T47D (cell line): ENCODE data around the gene P2RY2.
A peak's percentile ranks its signal among the peaks of the same experiment; 100 is the strongest.

Source experiments
- DNase-seq, 2 experiments: peaks; one replicate each; pipeline versions ENCODE4 v3.0.0 to v3.0.0-alpha.2; 2011 to 2012; ENCODE audit warnings: low read depth in 1 of 2, low spot score in 1 of 2
- JUND ChIP-seq: IDR thresholded peaks from 2 replicates; pipeline ENCODE4 v1.6.1; 2012; ENCODE audit warnings: low read depth
- in situ Hi-C: cut with HindIII; loops from 2 replicates; pipeline ENCODE4 v1.10.0; 2016; ENCODE audit warnings: low sequenced_read_pairs, low pct_unique_long_range_greater_than_20kb

The P2RY2 gene

DNA sequence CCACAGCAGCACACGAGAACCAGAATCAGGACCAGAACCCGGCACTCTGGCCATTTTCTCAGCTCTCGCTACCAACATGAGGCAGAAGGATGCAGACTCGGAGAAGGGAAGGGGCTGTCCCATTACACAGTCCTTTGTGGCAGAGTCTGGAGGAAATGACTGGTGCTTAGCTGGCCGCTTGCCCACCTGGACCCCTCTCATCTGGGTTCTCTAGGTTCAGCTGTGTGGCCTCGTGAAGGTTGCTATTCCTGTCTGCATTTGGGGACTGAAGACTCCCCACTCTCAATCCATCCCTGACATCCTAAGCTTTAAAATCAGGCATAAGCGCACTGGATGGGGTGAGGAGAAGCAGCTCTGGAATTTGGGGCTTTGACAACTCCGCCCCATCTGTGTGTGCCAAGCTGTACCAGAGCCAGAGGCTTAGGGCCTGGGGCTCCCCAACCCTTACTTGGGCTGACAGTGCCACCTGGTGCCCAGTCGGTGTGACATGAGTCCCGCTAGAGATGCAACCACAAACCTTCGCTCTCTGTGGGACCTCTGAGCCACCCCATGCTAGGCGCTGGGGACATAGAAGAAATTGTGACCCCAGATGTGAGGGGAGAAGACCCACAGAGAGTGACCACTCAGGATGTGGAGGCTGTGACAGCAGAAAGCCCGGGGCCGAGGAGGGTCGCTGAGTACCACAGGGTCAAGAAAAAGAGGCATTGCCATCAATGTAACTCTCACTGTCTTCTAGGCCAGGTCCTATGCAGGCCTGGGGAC, 40.1 kb upstream of the P2RY2 start:
- no peak for TF ChIP-seq JUND
- peak; percentile 77 to 88 for DNase-seq
- in situ Hi-C loops = no loop called here

DNA sequence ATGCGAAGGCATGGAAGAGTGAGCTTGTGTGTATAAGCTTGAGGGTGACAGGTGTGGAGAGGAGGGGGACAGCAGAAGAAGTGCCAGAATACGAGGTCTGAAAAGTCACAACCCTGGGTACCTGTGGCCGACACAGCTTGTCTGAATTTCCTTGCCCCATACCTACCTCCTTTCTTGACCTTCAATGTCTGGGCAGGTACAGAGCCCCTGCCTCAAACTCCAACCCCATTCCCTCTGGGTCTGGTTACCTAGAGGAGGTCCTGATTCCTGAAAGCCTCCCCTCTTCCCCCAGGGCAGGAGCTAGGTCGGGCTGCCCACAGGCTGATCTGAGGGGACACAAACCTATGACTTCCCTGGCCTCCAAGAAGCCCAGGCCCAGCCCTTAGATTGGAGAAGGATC, 39.4 kb upstream of the P2RY2 start:
- DNase-seq = no peak
- in situ Hi-C loops = no loop called here
- TF ChIP-seq JUND = no peak

DNA sequence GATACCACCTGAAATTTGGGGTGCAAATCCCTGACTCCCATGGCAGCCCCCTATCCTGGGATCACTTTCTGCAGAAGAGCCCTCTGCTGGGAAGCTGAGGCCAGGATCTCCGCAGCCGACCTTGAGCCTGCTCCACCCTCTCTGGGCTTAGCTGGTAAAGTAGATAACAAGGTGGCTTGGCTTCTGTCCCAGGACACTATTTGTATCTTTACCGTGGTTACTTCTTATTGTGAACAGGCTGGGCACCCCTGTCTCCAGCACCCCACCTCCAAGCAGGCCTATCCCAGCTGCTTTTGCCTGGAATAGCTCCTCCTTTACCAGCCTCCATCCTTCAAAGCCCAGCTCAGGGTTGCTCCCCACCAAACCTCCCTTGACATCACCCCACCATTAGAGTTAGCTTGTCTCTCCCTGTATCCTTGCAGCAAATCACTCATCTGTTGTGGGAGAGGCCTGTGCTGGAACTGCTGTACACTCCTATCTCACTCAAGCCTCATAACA, 35.2 kb upstream of the P2RY2 start:
- no peak for TF ChIP-seq JUND
- in situ Hi-C loops = no loop called here
- no peak for DNase-seq

DNA sequence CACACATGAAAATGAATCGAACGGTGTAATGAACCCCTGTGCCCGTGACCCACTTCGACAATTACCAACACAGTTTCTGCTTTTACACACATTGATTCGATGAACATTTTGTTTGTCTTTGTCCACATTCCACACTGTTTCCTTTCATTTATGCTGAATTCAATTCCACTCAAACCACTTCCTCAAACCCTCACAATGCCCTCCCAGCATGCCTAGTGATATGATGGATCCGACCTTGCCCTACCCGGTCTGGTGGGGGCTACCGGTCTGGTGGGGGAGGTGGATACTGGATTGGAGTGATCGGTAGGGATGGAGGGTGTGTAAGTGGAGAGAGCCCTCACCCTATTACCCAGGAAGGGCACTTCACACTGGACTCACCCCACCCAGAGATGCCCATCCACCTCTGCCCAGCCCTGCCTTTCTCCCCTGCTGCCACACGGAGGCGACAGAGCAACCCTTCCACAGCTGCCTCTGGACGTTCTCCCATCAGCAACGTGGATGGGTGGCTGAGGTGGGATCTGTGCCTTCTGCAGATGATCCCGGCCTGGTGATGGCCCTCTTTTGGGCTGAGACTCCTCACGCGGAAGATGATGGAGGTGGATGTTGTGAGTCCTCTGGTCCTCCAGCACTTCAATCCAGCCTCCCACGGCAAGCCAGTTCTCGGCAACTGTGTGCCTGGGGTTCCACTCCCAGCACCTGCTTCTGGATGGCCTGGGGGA, 33.0 kb upstream of the P2RY2 start:
- TF ChIP-seq JUND = no peak
- DNase-seq = peak; percentile 61 to 82
- in situ Hi-C loops = no loop called here

DNA sequence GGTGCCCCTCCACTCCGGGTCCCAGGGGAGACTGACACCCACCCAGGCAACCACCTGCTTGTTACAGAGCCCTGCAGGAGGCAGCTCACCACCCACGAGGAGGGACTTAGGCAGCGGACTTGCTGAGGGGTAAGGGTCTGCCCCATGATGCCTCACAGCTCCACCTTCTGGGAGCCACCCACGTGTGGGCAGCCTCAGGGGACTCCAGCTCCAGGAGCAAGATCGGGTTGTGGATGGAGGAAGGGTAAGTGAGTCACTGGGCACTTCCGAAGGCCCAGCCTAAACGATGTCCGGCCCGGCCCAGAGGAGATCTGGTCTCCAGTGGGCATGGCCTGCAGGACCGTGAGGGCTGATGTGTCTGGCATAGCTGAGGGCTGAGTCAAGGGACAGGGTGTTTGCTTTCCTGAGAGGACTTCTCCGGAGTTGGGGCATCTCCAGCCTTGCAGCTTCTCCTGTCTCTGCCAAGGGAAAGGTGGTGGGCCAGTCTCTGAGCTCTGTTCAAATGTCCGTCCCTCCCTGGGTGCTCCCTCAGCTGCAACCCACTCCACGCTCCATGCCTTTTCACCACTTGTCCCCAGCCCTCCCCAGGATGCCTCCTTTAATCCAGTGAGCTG, 32.3 kb upstream of the P2RY2 start:
- TF ChIP-seq JUND = no peak
- in situ Hi-C loops = no loop called here
- DNase-seq = peak in 1 of 2 experiments; percentile 38

DNA sequence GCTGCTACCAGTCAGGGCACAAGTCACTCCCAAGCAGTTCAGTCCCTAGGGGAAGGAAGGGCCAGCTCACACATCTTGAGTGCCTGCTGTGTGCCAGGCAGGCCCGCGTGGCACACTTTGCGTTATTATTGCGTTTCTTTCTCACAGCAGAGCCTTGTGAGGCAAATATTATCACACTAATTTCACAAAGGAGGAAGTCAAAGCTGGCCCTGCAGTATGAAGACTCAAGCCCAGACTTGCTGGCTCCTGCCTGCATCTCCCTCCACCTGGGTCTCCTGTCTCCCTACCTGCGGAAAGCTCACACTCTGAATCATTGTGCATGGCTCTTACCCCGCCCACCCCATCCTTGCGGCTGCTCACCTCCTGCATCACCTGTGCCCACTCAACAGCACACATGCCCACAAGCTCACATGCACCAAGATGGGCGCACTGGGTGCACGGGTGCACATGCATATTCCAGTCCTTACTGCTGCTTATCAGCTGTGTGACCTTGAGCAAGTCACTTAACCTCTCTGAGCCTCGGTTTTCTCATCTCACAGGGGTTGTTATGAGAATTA, 31.7 kb upstream of the P2RY2 start:
- peak in 1 of 2 experiments; percentile 44 for DNase-seq
- in situ Hi-C loops = no loop called here
- TF ChIP-seq JUND = no peak

DNA sequence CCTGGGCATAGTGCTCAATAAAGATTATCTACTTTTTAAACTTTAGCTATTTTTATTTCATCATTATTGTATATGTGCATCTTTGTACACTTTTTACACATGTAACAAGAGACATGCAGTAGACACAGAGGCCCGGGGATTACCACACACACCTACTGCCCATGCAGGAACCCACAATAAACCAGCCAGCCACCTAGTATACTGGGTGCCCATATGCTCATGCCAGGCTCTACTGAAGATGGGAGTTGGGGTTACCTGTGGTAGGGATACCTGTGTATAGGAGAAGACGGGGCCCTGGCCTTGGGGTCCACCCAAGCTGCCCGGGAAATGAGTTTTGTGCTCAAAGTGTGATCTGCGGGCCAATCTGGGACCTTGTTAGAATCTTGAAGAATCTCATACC, 31.2 kb upstream of the P2RY2 start:
- in situ Hi-C loops = no loop called here
- TF ChIP-seq JUND = no peak
- no peak for DNase-seq

DNA sequence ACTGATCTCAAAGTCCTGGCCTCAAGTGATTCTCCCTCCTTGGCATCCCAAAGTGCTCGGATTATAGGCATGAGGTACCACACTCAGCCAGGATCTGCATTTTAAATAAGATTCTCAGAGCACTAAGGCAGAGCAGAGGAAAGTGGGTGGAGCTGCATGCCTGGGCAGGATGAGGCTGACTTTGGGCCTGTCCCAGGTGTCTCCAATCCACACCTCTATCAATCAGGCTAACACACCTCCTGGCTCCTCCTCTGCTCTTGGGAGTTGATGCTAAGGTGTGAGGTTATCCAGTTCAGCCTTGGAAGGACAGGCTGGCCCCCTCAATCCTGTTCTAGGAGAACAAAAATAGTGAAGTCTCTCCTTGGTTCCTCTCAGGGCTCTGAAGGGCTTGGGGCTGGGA, 30.2 kb upstream of the P2RY2 start:
- in situ Hi-C loops = no loop called here
- no peak for TF ChIP-seq JUND
- peak in 1 of 2 experiments; percentile 62 for DNase-seq

DNA sequence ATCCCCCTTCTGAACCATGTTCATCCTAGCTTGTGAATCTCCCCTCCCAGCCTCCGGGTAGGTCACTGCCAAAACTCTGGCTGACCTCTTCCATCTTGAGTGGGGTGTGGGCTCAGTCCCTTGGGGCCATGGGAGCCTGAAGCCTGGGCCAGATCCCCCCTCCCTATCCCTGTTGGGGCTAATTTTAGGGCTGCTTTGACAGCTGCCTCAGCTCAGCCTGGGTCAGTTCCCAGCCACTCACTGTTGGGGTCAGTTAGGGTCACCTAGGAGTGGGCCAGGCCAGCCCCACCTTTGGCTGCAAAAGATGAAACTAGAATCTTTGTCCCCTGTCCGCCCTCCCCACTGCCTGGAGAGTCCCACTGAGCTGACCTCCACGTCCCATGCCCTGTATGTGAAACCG, 29.8 kb upstream of the P2RY2 start:
- DNase-seq = no peak
- TF ChIP-seq JUND = no peak
- in situ Hi-C loops = no loop called here

DNA sequence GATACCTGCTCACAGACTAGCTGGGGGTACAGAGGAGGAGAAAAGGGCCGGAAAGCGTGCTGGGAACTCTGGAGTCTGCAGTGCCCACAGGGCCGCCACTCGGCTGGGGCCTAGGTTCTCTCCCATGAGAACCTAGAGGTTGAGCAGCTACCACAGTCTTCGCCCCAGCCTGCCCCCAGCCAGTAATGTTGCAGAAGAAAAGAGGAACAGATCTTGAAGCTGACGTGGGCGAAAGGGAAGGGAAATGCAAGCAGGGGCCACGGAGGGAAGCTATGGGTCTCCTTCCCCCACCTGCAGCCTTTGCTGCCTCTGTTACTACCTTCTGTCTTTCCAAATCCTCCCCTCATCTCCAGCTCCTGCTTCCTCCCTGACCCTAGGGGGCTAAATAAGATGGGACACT, 28.8 kb upstream of the P2RY2 start:
- in situ Hi-C loops = no loop called here
- DNase-seq = no peak
- TF ChIP-seq JUND = no peak

DNA sequence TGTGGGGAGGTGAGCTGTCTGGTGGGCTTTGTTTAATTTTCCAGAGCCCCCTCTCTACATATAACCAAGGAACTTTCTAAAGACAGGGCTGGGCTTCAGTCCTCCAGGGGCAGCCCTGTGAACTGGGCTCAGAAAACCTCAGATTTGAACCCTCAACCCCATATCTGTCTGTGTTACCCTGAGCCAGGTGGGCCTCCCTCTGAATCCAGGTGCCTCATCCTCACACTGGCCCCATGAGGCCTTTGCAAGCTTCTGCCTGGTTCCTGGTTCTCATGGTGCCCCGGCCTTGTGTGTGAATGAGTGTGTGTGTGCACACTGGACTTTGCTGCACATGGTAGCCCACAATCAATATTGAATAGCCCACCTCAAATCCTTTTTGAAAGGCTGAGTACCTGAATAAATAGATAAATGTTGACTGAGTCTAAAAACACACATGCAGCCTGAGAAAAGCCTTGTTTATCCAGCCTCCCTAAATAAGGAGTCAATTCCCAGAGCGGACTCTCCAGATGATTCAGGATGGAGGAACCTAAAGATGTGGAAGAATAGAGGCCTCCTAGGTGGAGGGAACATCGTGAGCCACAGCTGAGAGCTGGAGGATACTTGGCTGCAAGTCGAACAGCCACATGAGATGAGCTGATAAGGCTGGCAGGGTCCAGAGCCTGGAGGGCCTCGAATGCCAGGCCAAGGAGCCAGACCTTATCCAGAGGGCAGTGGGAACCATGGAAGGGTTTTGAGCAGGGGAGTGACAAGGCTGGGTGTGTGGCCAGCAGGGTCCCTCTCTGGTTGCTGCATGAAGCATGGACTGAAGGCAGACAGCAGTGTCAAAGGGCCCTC, 28.1 kb upstream of the P2RY2 start:
- no peak for TF ChIP-seq JUND
- peak in 1 of 2 experiments; percentile 43 for DNase-seq
- in situ Hi-C loops = no loop called here

DNA sequence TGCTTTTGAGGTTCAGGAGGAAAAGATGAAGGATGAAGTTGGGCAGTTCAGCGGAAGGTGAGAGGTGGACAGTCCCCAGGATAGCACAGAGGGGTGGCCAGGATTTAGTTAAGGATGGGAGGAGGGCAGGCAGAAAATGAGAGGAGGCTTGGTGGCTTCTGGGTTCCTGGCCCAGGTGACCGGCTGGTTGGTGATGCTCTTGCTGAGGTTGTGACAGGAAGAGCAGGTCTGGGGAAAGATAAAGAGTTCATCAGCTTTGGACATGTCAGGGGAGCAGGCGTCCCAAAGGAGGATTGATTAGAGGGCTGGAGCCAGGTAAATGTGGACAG, 27.6 kb upstream of the P2RY2 start:
- no peak for TF ChIP-seq JUND
- DNase-seq = no peak
- in situ Hi-C loops = no loop called here

DNA sequence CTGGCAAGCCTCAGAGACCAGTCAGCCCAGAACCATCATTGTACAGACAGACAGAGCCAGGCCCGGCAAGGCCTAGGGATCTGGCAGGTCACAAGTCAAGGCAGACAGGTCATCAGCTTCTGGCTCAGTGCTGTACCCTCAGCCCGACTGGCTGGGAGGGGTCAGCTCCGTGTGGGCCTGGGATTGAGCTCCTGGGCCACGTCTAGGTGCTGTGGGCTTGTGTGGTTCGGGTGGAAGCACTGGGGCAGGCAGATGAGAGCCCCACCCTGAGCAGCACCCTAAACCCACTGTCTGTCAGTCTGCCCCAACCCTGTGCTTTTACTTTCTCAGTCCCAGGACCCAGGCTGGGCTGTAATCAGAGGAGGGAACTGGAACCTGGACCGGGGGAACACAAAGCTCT, 26.9 kb upstream of the P2RY2 start:
- TF ChIP-seq JUND = no peak
- DNase-seq = no peak
- in situ Hi-C loops = no loop called here
